ENCODE results near the gene PIK3C2A.
A peak's percentile ranks its signal among the peaks of the same experiment; 100 is the strongest.
"Not testable (repeated sequence)": the region's sequence is repeated elsewhere in the genome, so short reads cannot be mapped to it uniquely, and the experiment has no call there.

Gene PIK3C2A

DNA sequence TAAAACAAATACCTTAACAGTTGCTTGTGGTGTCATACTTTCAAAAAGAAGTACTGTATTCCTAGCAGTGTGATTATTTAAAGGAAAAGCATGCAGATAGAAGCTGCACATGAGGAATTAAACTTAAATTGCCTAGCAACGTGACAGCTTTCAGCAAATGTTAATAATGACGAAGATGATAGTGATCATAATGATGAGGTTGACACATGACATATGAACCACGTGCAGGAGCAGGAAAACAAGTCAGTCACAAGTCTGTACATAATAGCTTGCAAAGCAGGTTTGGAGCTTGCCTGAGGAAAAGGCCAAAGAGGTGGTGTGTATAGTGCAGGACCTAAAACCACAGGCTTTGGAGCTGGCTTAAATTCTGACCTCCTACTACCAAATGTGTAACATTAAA, 30.6 kb upstream of the PIK3C2A start:
- no peak overlapping the region for H2AFZ ChIP-seq (ENCODE audit: low read depth)
- no peaks in the 10 kb centered on the region for H3K36me3 ChIP-seq (ENCODE audit: insufficient read depth)
- no peaks in the 10 kb centered on the region for H3K79me2 ChIP-seq (ENCODE audit: insufficient read depth, low read depth)
- peaks cover 3% of the 10 kb centered on the region for H3K27me3 ChIP-seq (ENCODE audit: insufficient read depth, low read depth)
- H3K27ac ChIP-seq: no peak overlapping the region
- no peak overlapping the region for H3K4me3 ChIP-seq (IDR thresholded peaks at IDR 0.05; ENCODE audit: insufficient read depth, low read depth, low read length)
- TF ChIP-seq, protein P1, sequence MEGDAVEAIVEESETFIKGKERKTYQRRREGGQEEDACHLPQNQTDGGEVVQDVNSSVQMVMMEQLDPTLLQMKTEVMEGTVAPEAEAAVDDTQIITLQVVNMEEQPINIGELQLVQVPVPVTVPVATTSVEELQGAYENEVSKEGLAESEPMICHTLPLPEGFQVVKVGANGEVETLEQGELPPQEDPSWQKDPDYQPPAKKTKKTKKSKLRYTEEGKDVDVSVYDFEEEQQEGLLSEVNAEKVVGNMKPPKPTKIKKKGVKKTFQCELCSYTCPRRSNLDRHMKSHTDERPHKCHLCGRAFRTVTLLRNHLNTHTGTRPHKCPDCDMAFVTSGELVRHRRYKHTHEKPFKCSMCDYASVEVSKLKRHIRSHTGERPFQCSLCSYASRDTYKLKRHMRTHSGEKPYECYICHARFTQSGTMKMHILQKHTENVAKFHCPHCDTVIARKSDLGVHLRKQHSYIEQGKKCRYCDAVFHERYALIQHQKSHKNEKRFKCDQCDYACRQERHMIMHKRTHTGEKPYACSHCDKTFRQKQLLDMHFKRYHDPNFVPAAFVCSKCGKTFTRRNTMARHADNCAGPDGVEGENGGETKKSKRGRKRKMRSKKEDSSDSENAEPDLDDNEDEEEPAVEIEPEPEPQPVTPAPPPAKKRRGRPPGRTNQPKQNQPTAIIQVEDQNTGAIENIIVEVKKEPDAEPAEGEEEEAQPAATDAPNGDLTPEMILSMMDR (conservative IDR thresholded peaks at IDR 0.05; ENCODE audit: low read depth, low read length): no peak
- peaks cover 1% of the 10 kb centered on the region for H3K4me1 ChIP-seq (ENCODE audit: low read depth, poor library complexity, severe bottlenecking)
- no peaks in the 10 kb centered on the region for H4K20me1 ChIP-seq (ENCODE audit: insufficient read depth)
- H3K9ac ChIP-seq: no peak overlapping the region
- no peak overlapping the region for H3K4me2 ChIP-seq

DNA sequence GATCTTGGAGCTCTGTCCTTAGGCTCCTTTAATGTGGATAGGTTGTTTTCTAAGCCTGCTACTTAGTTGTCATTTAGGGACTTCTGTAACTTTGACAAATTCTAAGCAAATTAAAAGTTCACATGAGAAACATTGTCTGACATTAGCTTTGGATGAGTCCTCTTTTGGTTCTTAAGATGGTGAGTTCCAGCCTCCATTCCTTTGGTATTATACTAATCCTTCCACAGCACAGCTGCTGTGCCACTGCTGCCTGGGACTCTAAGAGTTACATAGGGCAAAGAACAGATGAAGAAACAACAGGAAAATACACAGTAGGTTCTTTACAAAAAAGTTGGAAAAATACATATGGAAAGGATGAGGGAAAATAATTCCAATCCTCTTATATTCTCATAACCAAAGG, 25.3 kb upstream of the PIK3C2A start:
- H3K27ac ChIP-seq: no peak overlapping the region
- H2AFZ ChIP-seq (ENCODE audit: low read depth): no peak overlapping the region
- no peak overlapping the region for H3K4me3 ChIP-seq (IDR thresholded peaks at IDR 0.05; ENCODE audit: insufficient read depth, low read depth, low read length)
- no peaks in the 10 kb centered on the region for H3K79me2 ChIP-seq (ENCODE audit: insufficient read depth, low read depth)
- TF ChIP-seq, protein P1 (conservative IDR thresholded peaks at IDR 0.05; ENCODE audit: low read depth, low read length): no peak
- no peak overlapping the region for H3K4me2 ChIP-seq
- H4K20me1 ChIP-seq (ENCODE audit: insufficient read depth): no peaks in the 10 kb centered on the region
- peaks cover 29% of the 10 kb centered on the region for H3K4me1 ChIP-seq (ENCODE audit: low read depth, poor library complexity, severe bottlenecking)
- peaks cover 16% of the 10 kb centered on the region for H3K27me3 ChIP-seq (ENCODE audit: insufficient read depth, low read depth)
- H3K36me3 ChIP-seq (ENCODE audit: insufficient read depth): no peaks in the 10 kb centered on the region
- H3K9ac ChIP-seq: no peak overlapping the region

DNA sequence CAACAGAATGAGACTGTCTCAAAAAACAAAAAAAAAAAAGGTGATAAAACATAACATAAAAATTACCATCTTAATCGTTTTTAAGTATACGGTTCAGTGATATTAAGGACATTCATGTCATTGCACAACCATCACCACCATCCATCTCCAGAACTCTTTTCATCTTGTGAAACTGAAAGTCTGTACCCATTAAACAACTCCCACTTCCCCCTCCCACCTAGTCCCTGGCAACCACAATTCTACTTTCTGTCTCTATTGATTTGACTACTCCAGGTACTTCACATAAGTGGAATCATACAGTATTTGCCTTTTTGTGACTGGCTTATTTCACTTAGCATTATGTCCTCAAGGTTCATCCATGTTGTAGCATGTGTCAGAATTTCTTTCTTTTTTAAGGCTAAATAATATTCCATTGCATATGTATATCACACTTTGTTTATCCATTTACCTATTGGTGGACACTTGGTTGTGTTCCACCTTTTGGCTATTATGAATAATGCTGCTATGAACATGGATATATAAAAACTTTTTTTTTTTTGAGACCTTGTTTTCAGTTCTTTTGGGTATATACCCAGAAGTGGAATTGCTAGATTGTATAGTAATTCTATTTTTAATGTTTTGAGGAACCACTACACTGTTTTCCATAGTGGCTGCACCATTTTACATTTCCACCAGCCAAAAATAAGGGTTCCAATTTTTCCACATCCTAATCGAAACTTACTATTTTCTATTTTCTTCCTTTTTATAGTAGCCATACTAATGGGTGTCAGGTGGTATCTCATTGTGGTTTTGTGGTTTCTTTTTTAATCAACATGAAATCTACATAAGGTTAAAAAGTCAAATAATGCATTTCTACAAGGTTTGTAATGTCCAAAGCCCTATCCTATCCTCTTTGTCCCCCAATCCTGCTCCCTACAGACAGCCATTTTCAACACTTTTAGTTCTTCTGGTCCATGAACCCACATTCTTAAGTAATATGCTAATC, 23.4 kb upstream of the PIK3C2A start:
- Histone ChIP-seq H3K4me3 (IDR thresholded peaks at IDR 0.05; ENCODE audit: insufficient read depth, low read depth, low read length) (no peak overlapping the region), H3K79me2 (ENCODE audit: insufficient read depth, low read depth) (no peaks in the 10 kb centered on the region), H2AFZ (ENCODE audit: low read depth) (no peak overlapping the region), H3K9ac (no peak overlapping the region), H3K4me1 (ENCODE audit: low read depth, poor library complexity, severe bottlenecking) (peaks cover 29% of the 10 kb centered on the region), H3K27ac (no peak overlapping the region), H4K20me1 (ENCODE audit: insufficient read depth) (no peaks in the 10 kb centered on the region), H3K4me2 (peak overlapping the region; percentile 55), H3K36me3 (ENCODE audit: insufficient read depth) (no peaks in the 10 kb centered on the region), H3K27me3 (ENCODE audit: insufficient read depth, low read depth) (peaks cover 16% of the 10 kb centered on the region)
- TF ChIP-seq, protein P1 (conservative IDR thresholded peaks at IDR 0.05; ENCODE audit: low read depth, low read length): no peak

DNA sequence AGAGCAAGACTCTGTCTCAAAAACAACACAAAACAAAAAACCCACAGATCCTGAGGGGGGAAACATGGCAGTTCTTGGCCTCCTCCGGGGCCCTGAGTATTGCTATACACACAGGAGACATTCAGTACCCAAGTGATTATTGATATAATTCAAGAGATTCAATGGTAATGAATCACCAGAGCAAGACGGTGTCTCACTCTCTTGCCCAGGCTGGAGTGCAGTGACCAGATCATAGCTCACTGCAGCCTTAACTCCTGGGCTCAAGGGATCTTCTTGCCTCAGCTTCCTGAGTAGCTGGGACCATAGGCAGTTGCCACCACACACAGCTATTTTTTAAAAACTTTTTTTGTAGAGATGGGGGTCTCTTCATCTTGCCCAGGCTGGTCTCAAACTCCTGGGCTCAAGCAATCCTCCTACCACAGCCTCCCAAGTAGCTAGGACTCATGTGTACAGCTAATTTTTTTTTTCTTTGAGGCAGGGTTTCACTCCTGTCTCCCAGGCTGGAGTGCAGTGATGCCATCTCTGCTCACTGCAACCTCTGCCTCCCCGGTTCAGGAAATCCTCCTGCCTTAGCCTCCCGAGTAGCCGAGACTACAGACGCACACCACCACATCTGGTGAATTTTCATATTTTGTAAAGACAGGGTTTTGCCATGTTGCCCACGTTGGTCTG, 21.8 kb upstream of the PIK3C2A start:
- TF ChIP-seq, protein P1 (conservative IDR thresholded peaks at IDR 0.05; ENCODE audit: low read depth, low read length): no peak
- peak overlapping the region; percentile 55 for H3K4me2 ChIP-seq
- H3K36me3 ChIP-seq (ENCODE audit: insufficient read depth): no peaks in the 10 kb centered on the region
- no peak overlapping the region for H2AFZ ChIP-seq (ENCODE audit: low read depth)
- no peak overlapping the region for H3K9ac ChIP-seq
- H4K20me1 ChIP-seq (ENCODE audit: insufficient read depth): no peaks in the 10 kb centered on the region
- H3K4me1 ChIP-seq (ENCODE audit: low read depth, poor library complexity, severe bottlenecking): peaks cover 29% of the 10 kb centered on the region
- no peak overlapping the region for H3K27ac ChIP-seq
- H3K27me3 ChIP-seq (ENCODE audit: insufficient read depth, low read depth): peaks cover 16% of the 10 kb centered on the region
- H3K4me3 ChIP-seq (IDR thresholded peaks at IDR 0.05; ENCODE audit: insufficient read depth, low read depth, low read length): no peak overlapping the region
- no peaks in the 10 kb centered on the region for H3K79me2 ChIP-seq (ENCODE audit: insufficient read depth, low read depth)

DNA sequence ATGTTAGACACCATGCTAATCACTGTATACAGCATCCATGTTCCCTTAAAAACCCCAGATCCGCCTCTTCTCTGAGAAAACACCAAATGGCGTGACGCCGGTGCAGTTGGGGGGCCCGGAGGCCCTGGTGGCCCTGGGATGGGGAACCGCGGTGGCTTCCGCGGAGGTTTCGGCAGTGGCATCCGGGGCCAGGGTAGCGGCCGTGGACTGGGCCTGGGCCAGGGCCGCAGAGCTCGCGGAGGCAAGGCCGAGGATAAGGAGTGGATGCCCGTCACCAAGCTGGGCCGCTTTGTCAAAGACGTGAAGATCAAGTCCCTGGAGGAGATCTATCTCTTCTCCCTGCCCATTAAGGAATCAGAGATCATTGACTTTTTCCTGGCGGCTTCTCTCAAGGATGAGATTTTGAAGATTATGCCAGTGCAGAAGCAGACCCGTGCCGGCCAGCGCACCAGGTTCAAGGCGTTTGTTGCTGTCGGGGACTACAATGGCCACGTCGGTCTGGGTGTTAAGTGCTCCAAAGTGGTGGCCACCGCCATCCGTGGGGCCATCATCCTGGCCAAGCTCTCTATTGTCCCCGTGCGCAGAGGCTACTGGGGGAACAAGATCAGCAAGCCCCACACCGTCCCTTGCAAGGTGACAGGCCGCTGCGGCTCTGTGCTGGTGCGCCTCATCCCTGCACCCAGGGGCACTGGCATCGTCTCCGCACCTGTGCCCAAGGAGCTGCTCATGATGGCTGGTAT, 20.6 kb upstream of the PIK3C2A start:
- H2AFZ ChIP-seq (ENCODE audit: low read depth); H3K36me3 ChIP-seq (ENCODE audit: insufficient read depth); H3K4me2 ChIP-seq; H3K9ac ChIP-seq; H3K27ac ChIP-seq; H3K79me2 ChIP-seq (ENCODE audit: insufficient read depth, low read depth); H3K4me3 ChIP-seq (IDR thresholded peaks at IDR 0.05; ENCODE audit: insufficient read depth, low read depth, low read length); H4K20me1 ChIP-seq (ENCODE audit: insufficient read depth): not testable (repeated sequence)
- Histone ChIP-seq H3K4me1 (ENCODE audit: low read depth, poor library complexity, severe bottlenecking) (peaks cover 29% of the 10 kb centered on the region), H3K27me3 (ENCODE audit: insufficient read depth, low read depth) (peaks cover 16% of the 10 kb centered on the region)
